SK-N-SH treated with all-trans-retinoic acid at 6 μM for 48 hours (cell line): ENCODE results near the gene DHX9.

Experiments
- ATAC-seq: fragments of 200-7000 bp; cut with Tn5 transposase; 3 replicates; pipeline ENCODE4 v1.9.1; 2020; ENCODE audit warnings: mild to moderate bottlenecking, moderate library complexity
- ARNTL ChIP-seq: fragments of 450-650 bp; formaldehyde crosslinking; IDR thresholded peaks from 2 replicates; pipeline ENCODE4 v1.5.0; 2020; ENCODE audit warnings: low read depth, mild to moderate bottlenecking, moderate library complexity, borderline replicate concordance
- BACH2 ChIP-seq: fragments of 250-450 bp; sonication (Bioruptor Pico); IDR thresholded peaks from 2 replicates; pipeline ENCODE4 v1.9.0; 2021; ENCODE audit warnings: mild to moderate bottlenecking, borderline replicate concordance
- CSDC2 ChIP-seq: fragments of 250-450 bp; sonication (Bioruptor Pico); IDR thresholded peaks from 2 replicates; pipeline ENCODE4 v1.5.0; 2020; ENCODE audit warnings: mild to moderate bottlenecking, moderate library complexity
- ESRRG ChIP-seq: fragments of 250-450 bp; sonication (Bioruptor Pico); IDR thresholded peaks from 2 replicates; pipeline ENCODE4 v1.6.1; 2021; ENCODE audit warnings: mild to moderate bottlenecking
- GLIS3 ChIP-seq: fragments of 250-450 bp; sonication (Bioruptor Pico); IDR thresholded peaks from 2 replicates; pipeline ENCODE4 v1.5.0; 2020; ENCODE audit warnings: mild to moderate bottlenecking, moderate library complexity
- OSR1 ChIP-seq: fragments of 250-450 bp; sonication (Bioruptor Pico); IDR thresholded peaks from 2 replicates; pipeline ENCODE4 v1.8.0; 2022; ENCODE audit warnings: moderate library complexity, mild to moderate bottlenecking, inconsistent platforms
- PPARA ChIP-seq: fragments of 250-450 bp; sonication (Bioruptor Pico); IDR thresholded peaks from 2 replicates; pipeline ENCODE4 v1.5.0; 2020; ENCODE audit warnings: mild to moderate bottlenecking, borderline replicate concordance
- RARB ChIP-seq: fragments of 250-450 bp; sonication (Bioruptor Pico); IDR thresholded peaks from 2 replicates; pipeline ENCODE4 v1.8.0; 2021; ENCODE audit warnings: mild to moderate bottlenecking, moderate library complexity
- SNAI2 ChIP-seq: fragments of 250-450 bp; sonication (Bioruptor Pico); IDR thresholded peaks from 2 replicates; pipeline ENCODE4 v1.5.0; 2020; ENCODE audit warnings: mild to moderate bottlenecking, moderate library complexity
- TOX ChIP-seq: fragments of 250-450 bp; sonication (Bioruptor Pico); IDR thresholded peaks from 2 replicates; pipeline ENCODE4 v1.8.0; 2021; ENCODE audit warnings: mild to moderate bottlenecking, moderate library complexity, borderline replicate concordance
- ZC3H10 ChIP-seq: fragments of 250-450 bp; sonication (Bioruptor Pico); IDR thresholded peaks from 2 replicates; pipeline ENCODE4 v1.5.1; 2021; ENCODE audit warnings: mild to moderate bottlenecking, moderate library complexity
- ZFP3 ChIP-seq: fragments of 250-450 bp; sonication (Bioruptor Pico); IDR thresholded peaks from 2 replicates; pipeline ENCODE4 v1.5.0; 2020; ENCODE audit warnings: mild to moderate bottlenecking, moderate library complexity
- ZFP30 ChIP-seq: fragments of 450-650 bp; formaldehyde crosslinking; IDR thresholded peaks from 2 replicates; pipeline ENCODE4 v1.5.0; 2022; ENCODE audit warnings: mild to moderate bottlenecking, moderate library complexity
- ZNF565 ChIP-seq: fragments of 450-650 bp; formaldehyde crosslinking; conservative IDR thresholded peaks from 2 replicates; pipeline ENCODE4 v1.5.0; 2020; ENCODE audit warnings: low read depth, mild to moderate bottlenecking, moderate library complexity
- ZNF70 ChIP-seq: fragments of 450-650 bp; formaldehyde crosslinking; IDR thresholded peaks from 2 replicates; pipeline ENCODE4 v1.5.0; 2020; ENCODE audit warnings: mild to moderate bottlenecking, moderate library complexity
- TF ChIP-seq, protein P1 (sequence below): fragments of 250-450 bp; sonication (Bioruptor Pico); IDR thresholded peaks from 2 replicates; pipeline ENCODE4 v1.8.0; 2020; ENCODE audit warnings: mild to moderate bottlenecking, moderate library complexity, borderline replicate concordance
- TF ChIP-seq, protein P2 (sequence below): fragments of 250-450 bp; sonication (Bioruptor Pico); IDR thresholded peaks from 2 replicates; pipeline ENCODE4 v1.8.0; 2021; ENCODE audit warnings: low read depth, mild to moderate bottlenecking, moderate library complexity, borderline replicate concordance
- TF ChIP-seq, protein P3 (sequence below): fragments of 250-450 bp; sonication (Bioruptor Pico); IDR thresholded peaks from 2 replicates; pipeline ENCODE4 v1.5.0; 2020; ENCODE audit warnings: mild to moderate bottlenecking, moderate library complexity
- TF ChIP-seq, protein P4 (sequence below): fragments of 250-450 bp; sonication (Bioruptor Pico); IDR thresholded peaks from 2 replicates; pipeline ENCODE4 v1.5.1; 2021; ENCODE audit warnings: mild to moderate bottlenecking, moderate library complexity
- TF ChIP-seq, protein P5 (sequence below): fragments of 250-450 bp; sonication (Bioruptor Pico); IDR thresholded peaks from 2 replicates; pipeline ENCODE4 v1.5.1; 2020; ENCODE audit warnings: low read depth, mild to moderate bottlenecking, moderate library complexity

The DHX9 gene

DNA sequence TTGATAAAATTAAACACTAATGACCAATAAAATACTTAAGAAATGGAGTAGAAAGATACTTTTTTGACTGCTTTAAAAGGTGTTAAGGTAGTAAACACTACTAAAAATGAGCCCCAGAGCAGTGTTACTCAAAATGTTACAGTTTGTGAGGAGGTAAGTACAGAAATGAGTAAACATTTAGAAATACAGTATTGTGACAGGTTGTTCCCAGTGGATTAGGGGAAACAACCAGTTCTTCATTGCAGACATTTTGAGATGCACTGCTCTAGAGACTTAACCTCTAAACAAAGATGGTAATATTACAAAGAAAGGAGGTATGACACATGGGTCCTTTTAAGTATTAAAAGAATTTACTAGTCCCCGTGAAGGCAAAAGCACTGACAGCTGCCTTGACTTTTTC lies 12.7 kb downstream of the DHX9 start (continued):
- TF ChIP-seq, protein P1, sequence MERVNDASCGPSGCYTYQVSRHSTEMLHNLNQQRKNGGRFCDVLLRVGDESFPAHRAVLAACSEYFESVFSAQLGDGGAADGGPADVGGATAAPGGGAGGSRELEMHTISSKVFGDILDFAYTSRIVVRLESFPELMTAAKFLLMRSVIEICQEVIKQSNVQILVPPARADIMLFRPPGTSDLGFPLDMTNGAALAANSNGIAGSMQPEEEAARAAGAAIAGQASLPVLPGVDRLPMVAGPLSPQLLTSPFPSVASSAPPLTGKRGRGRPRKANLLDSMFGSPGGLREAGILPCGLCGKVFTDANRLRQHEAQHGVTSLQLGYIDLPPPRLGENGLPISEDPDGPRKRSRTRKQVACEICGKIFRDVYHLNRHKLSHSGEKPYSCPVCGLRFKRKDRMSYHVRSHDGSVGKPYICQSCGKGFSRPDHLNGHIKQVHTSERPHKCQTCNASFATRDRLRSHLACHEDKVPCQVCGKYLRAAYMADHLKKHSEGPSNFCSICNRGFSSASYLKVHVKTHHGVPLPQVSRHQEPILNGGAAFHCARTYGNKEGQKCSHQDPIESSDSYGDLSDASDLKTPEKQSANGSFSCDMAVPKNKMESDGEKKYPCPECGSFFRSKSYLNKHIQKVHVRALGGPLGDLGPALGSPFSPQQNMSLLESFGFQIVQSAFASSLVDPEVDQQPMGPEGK (CRISPR knock-in tag), result no peak
- TF ChIP-seq, protein P2, sequence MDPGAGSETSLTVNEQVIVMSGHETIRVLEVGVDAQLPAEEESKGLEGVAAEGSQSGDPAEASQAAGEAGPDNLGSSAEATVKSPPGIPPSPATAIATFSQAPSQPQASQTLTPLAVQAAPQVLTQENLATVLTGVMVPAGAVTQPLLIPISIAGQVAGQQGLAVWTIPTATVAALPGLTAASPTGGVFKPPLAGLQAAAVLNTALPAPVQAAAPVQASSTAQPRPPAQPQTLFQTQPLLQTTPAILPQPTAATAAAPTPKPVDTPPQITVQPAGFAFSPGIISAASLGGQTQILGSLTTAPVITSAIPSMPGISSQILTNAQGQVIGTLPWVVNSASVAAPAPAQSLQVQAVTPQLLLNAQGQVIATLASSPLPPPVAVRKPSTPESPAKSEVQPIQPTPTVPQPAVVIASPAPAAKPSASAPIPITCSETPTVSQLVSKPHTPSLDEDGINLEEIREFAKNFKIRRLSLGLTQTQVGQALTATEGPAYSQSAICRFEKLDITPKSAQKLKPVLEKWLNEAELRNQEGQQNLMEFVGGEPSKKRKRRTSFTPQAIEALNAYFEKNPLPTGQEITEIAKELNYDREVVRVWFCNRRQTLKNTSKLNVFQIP (CRISPR knock-in tag), result no peak
- TF ChIP-seq PPARA (no peak), GLIS3 (CRISPR knock-in tag) (no peak)

DNA sequence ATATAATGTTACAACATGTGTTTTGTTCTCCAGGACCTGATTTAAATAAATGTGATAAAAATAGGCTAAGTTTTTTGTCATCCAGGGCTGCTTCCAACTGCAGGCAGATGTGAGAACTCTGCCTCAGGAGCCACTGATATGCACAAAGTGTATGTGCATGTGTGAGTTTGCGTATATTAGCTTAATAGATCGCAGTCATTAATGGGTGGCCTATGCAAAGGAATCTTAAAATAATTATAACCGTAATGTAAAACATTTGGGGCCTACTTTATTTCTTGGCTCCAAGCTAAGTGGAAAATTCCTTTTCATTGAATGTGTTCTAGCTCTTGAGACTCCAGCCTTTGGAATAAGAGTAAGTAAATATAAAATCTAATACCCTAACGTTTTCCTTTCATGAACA lies 16.8 kb downstream of the DHX9 start:
- TF ChIP-seq TOX (CRISPR knock-in tag), result no peak
- TF ChIP-seq SNAI2 (CRISPR knock-in tag), result no peak
- no peak for TF ChIP-seq ESRRG (CRISPR knock-in tag)
- TF ChIP-seq ZNF565 (CRISPR knock-in tag), result no peak
- TF ChIP-seq ZFP30 (CRISPR knock-in tag), result no peak
- no peak for TF ChIP-seq GLIS3 (CRISPR knock-in tag)
- ATAC-seq, result peak; percentile 20; the same call in 2 of the 3 replicates

DNA sequence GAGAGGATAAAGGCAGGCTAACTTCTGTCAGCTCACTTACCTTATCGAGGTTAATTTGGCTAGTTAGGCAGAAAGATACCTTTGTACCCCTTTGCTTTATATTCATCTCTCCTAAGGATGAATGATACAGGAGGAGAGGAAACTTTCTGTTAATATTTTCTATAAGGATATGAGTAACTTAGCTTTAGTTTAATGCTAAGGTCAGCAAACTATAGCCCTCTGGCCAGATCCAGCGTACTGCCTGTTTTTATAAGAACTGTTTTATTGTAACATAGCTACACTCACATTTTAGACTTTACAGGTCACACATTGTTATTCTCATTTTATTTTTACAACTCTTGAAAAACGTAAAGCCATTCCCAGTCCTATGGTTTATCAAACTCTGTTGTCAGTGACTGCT lies 18.1 kb downstream of the DHX9 start:
- ATAC-seq, result no peak
- TF ChIP-seq ZFP3 (CRISPR knock-in tag), result no peak
- TF ChIP-seq, all 23 proteins: peak for 0

DNA sequence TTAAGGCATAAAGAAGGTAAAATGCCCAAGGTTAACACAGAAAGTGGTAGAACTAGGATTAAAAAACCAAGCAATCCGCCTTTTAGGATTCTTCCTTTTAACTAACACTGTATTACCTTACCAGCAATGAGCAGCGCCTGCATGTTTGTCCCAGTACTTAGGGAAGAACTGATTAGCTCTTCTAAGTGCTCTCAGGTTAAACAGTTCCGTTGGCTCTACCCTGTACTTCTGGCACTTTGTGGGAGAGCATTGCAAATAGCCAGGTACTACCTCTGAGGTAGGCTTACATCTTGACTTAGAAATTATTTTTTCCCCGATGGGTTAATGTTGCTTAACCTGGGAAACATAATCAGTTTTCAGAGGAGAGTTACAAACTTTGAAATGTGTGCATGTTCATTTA lies 21.5 kb downstream of the DHX9 start:
- TF ChIP-seq ZNF70 (CRISPR knock-in tag) (no peak), ESRRG (CRISPR knock-in tag) (no peak), OSR1 (no peak), RARB (CRISPR knock-in tag) (no peak), ZFP3 (CRISPR knock-in tag) (no peak), ZNF565 (CRISPR knock-in tag) (no peak), GLIS3 (CRISPR knock-in tag) (no peak), CSDC2 (CRISPR knock-in tag) (no peak), BACH2 (no peak), ZC3H10 (CRISPR knock-in tag) (no peak), TOX (CRISPR knock-in tag) (no peak), ARNTL (no peak), ZFP30 (CRISPR knock-in tag) (no peak), PPARA (no peak), SNAI2 (CRISPR knock-in tag) (no peak)
- TF ChIP-seq, protein P3, sequence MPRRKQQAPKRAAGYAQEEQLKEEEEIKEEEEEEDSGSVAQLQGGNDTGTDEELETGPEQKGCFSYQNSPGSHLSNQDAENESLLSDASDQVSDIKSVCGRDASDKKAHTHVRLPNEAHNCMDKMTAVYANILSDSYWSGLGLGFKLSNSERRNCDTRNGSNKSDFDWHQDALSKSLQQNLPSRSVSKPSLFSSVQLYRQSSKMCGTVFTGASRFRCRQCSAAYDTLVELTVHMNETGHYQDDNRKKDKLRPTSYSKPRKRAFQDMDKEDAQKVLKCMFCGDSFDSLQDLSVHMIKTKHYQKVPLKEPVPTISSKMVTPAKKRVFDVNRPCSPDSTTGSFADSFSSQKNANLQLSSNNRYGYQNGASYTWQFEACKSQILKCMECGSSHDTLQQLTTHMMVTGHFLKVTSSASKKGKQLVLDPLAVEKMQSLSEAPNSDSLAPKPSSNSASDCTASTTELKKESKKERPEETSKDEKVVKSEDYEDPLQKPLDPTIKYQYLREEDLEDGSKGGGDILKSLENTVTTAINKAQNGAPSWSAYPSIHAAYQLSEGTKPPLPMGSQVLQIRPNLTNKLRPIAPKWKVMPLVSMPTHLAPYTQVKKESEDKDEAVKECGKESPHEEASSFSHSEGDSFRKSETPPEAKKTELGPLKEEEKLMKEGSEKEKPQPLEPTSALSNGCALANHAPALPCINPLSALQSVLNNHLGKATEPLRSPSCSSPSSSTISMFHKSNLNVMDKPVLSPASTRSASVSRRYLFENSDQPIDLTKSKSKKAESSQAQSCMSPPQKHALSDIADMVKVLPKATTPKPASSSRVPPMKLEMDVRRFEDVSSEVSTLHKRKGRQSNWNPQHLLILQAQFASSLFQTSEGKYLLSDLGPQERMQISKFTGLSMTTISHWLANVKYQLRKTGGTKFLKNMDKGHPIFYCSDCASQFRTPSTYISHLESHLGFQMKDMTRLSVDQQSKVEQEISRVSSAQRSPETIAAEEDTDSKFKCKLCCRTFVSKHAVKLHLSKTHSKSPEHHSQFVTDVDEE (CRISPR knock-in tag), result no peak
- TF ChIP-seq, protein P4, sequence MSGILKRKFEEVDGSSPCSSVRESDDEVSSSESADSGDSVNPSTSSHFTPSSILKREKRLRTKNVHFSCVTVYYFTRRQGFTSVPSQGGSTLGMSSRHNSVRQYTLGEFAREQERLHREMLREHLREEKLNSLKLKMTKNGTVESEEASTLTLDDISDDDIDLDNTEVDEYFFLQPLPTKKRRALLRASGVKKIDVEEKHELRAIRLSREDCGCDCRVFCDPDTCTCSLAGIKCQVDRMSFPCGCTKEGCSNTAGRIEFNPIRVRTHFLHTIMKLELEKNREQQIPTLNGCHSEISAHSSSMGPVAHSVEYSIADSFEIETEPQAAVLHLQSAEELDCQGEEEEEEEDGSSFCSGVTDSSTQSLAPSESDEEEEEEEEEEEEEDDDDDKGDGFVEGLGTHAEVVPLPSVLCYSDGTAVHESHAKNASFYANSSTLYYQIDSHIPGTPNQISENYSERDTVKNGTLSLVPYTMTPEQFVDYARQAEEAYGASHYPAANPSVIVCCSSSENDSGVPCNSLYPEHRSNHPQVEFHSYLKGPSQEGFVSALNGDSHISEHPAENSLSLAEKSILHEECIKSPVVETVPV (CRISPR knock-in tag), result no peak
- TF ChIP-seq, protein P2 (CRISPR knock-in tag), result no peak
- TF ChIP-seq, protein P5, sequence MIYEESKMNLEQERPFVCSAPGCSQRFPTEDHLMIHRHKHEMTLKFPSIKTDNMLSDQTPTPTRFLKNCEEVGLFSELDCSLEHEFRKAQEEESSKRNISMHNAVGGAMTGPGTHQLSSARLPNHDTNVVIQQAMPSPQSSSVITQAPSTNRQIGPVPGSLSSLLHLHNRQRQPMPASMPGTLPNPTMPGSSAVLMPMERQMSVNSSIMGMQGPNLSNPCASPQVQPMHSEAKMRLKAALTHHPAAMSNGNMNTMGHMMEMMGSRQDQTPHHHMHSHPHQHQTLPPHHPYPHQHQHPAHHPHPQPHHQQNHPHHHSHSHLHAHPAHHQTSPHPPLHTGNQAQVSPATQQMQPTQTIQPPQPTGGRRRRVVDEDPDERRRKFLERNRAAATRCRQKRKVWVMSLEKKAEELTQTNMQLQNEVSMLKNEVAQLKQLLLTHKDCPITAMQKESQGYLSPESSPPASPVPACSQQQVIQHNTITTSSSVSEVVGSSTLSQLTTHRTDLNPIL, result no peak
- no peak for ATAC-seq
